HepG2 (cell line): ENCODE results near the gene ELOVL2. TPM values are rescaled to one million over a fixed set of nuclear protein-coding genes. Genes with fewer than 3 reads are reported as not detected.
A peak's percentile ranks its signal among the peaks of the same experiment; 100 is the strongest.

Source experiments
- BCL6 ChIP-seq: IDR thresholded peaks from 2 replicates; pipeline ENCODE4 v1.6.1; 2016; ENCODE audit warnings: missing genetic modification reagents, missing compliant biosample characterization
- CC2D1A ChIP-seq: sonication (generic); formaldehyde crosslinking; IDR thresholded peaks from 2 replicates; pipeline ENCODE4 v1.8.1; 2023; ENCODE audit warnings: mild to moderate bottlenecking, missing genetic modification reagents
- DZIP1 ChIP-seq: sonication (generic); formaldehyde crosslinking; IDR thresholded peaks from 2 replicates; pipeline ENCODE4 v1.5.0; 2020; ENCODE audit warnings: mild to moderate bottlenecking, missing genetic modification reagents
- MAFF ChIP-seq: IDR thresholded peaks from 2 replicates; pipeline ENCODE4 v1.6.1; 2011; ENCODE audit warnings: low read depth, low read length, improper control_type of control experiment
- MYPOP ChIP-seq: sonication (generic); formaldehyde crosslinking; IDR thresholded peaks from 2 replicates; pipeline ENCODE4 v1.8.1; 2023; ENCODE audit warnings: mild to moderate bottlenecking, moderate library complexity, missing genetic modification reagents
- POLR2AphosphoS5 ChIP-seq: IDR thresholded peaks from 2 replicates; pipeline ENCODE4 v1.6.1; 2012; ENCODE audit warnings: low read depth, low read length
- SNAPC4 ChIP-seq: sonication (generic); formaldehyde crosslinking; IDR thresholded peaks from 2 replicates; pipeline ENCODE4 v1.4.0; 2020; ENCODE audit warnings: mild to moderate bottlenecking, missing genetic modification reagents
- U2AF2 ChIP-seq: fragments of 200-400 bp; formaldehyde crosslinking; IDR thresholded peaks from 2 replicates; pipeline ENCODE4 v1.6.1; 2017; ENCODE audit warnings: low read depth, mild to moderate bottlenecking, low read length
- ZBTB4 ChIP-seq: sonication (generic); formaldehyde crosslinking; IDR thresholded peaks from 2 replicates; pipeline ENCODE4 v1.4.0; 2020; ENCODE audit warnings: missing genetic modification reagents, mild to moderate bottlenecking, borderline replicate concordance
- polyA plus RNA-seq, 8 experiments: library from polyadenylated mRNA; depleted of rRNA in 3 of 8; stranded (reverse) in 7 of 8; unstranded in 1 of 8; fragments of >200 nt; fragmentation: Illumina TruSeq in 4 of 8; extraction: Trizol in 4 of 8; gene quantifications; 2 replicates each; pipeline versions ENCODE4 v1.2.1 to v1.2.3, GENCODE V29; 2011 to 2016; ENCODE audit warnings: low read depth in 4 of 8, missing spikeins in 1 of 8, mixed read lengths in 1 of 8; ENCODE audit not compliant: insufficient read depth in 1 of 8
- total RNA-seq, 5 experiments: library from RNA; depleted of rRNA; stranded (reverse); fragments of >200 nt; fragmentation: Illumina TruSeq; extraction: Trizol; gene quantifications; 2 replicates each; pipeline ENCODE4 v1.2.3, GENCODE V29; 2016; ENCODE audit warnings: low read depth in 1 of 5

The ELOVL2 gene
- total and polyA plus RNA-seq, 2 of the 13 experiments (the other 11 are each of a cell fraction or from before 2014, with no cell fraction given), result 43.6 to 65.4 TPM

GRCh38 chr6:11093376-11093625 lies 49.2 kb upstream of the ELOVL2 start (continued):
- TF ChIP-seq DZIP1 (CRISPR knock-in tag) (no peak), BCL6 (CRISPR knock-in tag) (peak; percentile 31; the same call in 1 of the 2 replicates), ZBTB4 (peak; percentile 72; the same call in 1 of the 2 replicates), POLR2AphosphoS5 (peak; percentile 95), SNAPC4 (CRISPR knock-in tag) (peak; percentile 93), MYPOP (0 out of 2 replicates have a peak, but pooled peaks have one; percentile 67), CC2D1A (CRISPR knock-in tag) (0 out of 2 replicates have a peak, but pooled peaks have one; percentile 2), MAFF (no peak), U2AF2 (no peak)
